Activated CD8-positive, alpha-beta memory T cell treated with anti-CD3 and anti-CD28 coated beads for 24 hours (primary cell): ENCODE results near the gene GABRR2.
"Not testable (repeated sequence)": the region's sequence is repeated elsewhere in the genome, so short reads cannot be mapped to it uniquely, and the experiment has no call there.

Experiments
- DNase-seq: peaks from one replicate; pipeline ENCODE4 v3.0.0-alpha.2; 2020

Gene GABRR2

DNA sequence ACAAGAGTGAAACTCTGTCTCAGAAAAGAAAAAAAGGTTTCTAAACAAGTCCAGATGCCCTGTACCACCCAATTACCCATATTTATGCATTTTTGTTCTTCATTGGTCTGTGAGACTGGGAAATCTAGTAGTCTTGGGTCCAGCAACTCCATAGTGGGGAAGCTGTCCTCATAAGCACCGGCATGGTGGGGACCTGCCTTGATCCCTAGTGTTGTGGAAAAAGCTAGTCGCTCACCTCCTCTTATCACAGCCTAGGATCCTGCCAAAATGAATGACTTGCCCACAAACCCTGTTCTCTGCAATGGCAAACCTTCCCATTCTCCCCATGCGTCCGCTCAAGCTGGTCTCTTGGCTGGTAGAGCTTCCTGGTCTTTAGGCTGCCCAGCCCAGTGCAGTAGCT is 59.7 kb downstream of the GABRR2 start:
- DNase-seq = peak; percentile 4

DNA sequence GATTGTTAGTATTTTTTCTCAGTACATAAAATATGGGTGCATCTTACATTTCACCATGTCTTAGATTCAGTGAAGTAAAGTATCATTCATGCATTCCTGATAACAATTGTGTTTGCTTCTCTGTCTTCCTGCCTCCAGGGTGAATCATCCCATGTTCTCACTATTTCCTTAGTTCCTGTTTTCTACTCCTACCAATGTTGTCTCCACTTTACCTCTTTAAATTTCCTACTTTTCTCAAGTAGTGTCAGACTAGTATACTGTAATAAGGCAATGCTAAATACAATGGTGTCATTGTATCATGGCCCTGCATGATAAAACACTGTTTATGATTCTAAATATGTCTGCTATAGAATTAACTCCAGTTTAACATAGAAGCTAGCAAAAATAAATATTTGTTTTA is 60.5 kb downstream of the GABRR2 start:
- no peak for DNase-seq

DNA sequence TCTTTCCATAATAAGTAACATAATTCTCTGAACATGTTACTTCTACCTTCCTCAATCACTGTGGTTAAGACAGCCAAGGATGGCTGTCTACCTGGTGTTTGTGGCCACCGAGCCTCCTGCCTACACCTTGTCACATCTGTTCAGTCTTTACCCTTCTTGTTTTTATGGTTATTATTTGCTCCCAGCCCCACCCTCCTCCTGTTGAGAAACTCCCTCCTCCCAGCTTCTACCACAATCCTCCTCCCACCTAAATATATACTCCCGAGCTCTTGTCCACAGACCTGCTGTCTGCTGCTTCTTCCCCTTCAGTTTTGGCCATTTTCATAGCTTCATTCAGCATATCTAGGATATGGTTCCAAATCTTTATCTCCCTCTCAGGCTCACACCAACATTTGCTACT is 62.2 kb downstream of the GABRR2 start:
- DNase-seq = no peak

DNA sequence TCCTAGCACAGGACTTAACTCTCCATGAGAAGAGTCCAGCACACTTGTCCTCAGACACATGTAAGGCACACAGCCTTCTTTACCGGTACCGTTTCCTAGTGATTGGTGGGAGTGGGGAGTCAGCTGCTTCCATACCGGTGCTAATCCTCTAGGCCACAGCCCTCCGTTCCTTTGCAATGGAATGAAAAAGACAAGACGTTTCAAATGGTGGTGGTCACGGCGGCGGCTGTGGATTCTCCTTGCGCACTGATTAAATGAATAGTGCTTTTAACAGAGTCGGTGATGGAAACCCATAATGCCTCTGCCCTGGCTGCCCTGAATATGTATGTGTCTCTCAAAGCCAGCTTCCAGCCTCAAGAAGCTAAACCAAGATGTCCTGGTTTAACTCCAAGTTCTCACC is 63.1 kb downstream of the GABRR2 start:
- peak; percentile 32 for DNase-seq

DNA sequence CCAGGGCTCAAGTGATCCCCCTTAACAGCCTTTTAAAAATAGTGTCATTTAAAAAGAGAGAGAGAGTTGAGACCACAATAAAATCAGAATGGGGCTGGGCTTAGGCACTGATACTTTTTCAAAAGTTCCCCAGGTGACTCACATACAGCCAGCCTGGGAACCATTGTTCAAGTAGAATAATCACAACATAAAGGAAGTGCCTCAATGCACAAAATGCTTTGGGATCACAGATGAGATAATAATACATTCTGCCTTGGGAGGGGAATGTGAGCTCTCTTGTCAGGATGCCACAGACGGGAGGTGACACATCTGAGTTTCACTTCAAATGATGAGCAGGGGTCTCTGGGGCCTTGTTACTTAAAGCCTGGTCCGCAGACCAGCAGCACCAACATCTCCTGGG is 63.9 kb downstream of the GABRR2 start:
- peak; percentile 15 for DNase-seq

DNA sequence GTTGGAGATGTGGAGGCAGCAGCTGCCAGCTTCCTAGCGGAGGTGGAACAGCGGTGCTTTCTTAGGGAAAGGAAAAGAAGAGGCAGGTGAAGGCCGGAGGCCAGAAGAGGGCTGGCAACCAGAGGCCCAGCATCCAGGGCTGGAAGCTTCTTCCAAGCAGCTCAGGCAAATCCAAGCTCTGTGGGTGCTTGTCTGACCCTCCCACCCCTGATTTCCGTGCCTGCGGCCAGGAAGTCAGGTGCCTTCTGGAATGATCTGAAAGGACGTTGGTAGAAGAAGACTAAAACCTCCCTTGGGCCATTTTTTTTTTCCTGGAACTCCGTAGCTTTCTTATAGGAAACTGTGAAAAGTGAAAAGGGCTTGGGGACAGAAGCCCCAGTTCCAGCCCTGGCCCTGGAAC is 64.9 kb downstream of the GABRR2 start:
- DNase-seq = peak; percentile 28

DNA sequence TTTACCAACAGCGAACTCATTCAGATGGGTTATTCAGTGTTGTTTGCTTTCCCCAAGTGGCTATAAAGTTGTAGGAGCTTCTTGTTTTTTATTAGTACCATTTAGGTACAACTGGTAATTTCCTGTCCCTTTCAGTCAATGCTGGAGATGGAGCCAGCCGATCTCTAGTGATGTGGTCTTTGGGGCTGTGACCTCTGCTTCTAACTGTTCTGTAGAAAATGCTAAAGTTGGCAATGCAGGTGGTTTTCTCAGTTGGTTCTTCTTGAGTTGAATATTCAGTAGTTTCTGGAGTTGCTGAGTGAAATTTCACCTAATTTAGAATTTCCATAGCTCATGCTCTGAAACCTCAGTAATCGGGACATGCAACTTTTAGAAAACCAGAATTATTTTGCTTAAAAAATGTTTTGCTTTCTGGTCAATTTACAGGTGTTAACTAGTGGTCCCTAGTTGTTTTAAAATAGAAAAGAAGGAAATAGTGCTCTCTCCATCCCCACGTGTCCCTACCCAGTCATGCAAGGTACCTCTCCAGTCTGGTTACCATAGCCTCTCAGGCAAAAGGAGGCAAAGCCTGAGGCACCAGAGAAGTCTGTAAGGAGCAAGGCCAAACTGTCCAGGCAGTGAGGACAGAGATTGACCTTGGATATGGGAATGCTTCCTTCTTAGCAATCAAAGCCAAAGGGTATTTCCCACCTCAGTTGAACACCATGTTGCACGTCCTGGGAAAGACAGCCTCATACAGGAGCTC is 70.7 kb downstream of the GABRR2 start:
- DNase-seq = no peak

DNA sequence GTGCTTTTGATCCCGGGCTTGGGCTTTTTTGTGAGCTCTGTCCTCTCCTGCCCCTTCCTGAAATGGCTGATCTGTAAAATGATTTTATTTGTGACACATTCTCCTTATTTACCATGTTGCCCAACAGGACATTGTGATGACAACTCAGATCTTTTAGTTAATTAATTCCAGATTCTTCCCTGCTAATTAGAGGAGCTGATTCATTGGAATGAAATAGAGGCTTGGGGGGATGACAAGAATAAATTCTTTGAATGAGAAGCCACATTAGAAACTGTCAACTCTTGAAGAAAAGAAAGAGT is 71.8 kb downstream of the GABRR2 start:
- no peak for DNase-seq

DNA sequence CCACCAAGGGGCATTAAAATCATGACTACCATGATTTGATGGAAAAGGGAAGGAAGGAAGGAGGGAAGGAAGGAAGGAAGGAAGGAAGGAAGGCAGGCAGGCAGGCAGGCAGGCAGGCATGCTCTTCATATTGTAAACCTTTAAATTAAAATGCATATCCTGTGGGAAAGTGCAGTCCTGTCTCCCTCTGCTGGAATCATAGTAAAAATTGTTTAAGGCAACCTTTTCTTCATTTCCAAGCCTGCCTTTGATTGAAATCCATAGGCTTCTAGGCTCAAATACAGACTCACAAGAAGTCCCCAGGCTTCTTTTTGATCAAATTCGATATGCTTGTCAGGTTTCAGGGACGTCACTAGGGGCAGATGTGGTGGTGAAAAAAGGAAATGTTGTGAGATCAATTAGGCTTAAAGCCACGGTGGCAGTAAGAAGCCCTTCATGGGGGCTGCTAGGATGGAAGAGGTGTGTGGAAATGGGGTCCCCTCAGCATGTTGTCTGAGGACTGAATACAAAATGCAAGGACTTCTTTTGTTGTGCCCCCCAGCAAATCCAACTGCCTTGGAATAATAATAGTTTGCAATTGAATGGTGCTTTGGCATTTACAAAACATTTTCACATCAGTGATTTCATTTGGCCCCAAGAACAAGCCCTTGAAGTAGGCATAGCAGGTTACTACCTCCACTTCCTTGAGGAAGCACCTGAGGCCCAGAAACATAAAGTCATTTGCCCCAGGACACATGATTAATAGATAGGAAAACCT is 72.3 kb downstream of the GABRR2 start:
- DNase-seq = no peak

DNA sequence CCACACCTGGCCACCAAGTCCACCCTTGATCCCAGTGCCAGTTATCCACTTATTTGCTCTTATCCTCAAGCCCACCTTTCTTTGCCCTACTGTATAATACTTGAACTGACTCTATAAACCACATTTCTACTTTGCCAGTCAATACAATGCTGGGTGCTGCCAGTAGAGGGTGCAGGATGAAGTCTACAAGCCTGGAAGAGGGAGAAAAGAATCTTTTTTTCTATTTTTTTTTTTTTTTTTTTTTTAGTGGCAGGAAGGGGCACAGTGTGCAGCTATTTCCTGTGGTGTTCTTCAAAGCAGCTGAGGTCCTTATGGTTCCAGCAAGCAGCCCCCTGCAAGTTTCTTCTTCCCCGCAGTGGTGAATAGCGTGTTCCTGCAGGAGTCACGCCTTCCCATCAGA is 75.8 kb downstream of the GABRR2 start:
- DNase-seq = no peak

DNA sequence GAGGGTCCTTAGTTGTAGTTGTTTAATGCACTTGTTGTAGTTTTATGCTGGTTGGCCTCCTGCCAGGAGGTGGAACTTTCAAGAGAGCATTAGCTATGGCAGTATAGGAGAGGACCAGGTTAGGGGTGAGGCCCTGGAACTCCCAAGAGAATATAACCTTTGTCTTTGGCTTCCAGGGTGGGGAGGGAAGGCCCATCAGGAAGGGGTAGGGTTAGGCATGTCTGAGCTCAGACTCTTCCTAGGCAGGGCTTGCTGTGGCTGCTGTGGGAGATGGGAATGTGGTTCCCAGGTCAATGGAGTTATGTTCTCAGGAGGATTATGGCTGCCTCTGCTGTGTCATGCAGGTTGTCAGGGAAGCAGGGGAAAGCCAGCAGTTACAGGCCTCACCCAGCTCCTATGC is 77.9 kb downstream of the GABRR2 start:
- DNase-seq = no peak

DNA sequence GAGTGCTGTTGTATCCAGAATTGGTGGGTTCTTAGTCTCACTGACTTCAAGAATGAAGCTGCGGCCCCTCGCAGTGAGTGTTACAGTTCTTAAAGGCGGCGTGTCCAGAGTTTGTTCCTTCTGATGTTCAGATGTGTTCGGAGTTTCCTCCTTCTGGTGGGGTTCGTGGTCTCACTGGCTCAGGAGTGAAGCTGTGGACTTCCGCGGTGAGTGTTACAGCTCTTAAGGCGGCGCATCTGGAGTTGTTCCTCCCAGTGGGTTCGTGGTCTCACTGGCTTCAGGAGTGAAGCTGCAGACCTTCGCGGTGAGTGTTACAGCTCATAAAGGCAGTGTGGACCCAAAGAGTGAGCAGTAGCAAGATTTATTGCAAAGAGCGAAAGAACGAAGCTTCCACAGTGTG is 81.5 kb downstream of the GABRR2 start:
- DNase-seq = not testable (repeated sequence)

DNA sequence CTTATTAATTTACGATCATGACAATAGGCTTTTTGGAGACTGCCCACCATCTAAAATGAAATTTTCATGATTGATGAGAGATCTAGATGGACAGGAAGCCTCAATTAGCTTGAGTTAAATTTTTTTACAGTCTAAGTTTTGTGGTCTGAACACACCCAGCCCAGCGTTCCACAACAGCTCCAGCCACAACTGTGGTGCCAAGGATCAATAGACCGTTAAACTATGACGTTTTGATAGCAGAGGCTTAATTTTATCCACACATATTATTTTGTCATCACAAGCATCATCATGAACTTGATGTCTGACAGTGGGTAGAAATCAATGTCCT is 92.4 kb downstream of the GABRR2 start:
- DNase-seq = no peak

DNA sequence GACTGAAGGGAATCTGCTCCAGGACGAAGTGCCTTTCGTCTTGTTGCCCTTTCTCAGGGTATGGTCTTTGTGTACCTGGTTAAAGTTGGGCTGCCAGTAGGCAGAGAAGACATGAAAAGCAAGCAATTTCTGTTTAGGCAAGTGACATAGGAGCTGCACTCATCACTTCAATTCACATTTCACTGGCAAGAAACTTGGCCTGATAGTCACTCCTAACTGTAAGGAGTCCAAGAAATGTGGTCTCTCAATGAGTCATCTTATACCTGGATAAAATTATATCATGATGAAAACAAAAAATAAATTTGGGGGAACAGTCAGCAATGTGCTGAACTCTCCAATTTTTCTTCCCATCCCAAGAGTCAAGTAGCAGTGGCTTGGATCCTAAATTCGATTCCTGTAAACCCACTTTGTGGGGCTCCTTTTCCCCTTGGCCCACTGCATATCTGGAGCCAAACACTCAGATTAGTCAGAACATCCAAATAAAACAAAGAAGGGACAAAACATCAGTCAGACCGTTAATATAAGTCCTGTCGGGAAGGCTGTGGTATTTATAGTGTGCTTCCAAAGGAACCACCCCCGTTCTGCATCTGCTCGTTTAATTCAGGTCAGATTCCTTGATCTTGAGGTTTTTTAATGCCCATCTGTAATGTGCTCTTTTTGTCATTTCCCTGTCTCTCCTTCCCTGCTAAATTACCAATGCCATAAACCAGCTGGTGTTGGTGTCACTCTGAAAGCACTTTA is 93.0 kb downstream of the GABRR2 start:
- DNase-seq = no peak

DNA sequence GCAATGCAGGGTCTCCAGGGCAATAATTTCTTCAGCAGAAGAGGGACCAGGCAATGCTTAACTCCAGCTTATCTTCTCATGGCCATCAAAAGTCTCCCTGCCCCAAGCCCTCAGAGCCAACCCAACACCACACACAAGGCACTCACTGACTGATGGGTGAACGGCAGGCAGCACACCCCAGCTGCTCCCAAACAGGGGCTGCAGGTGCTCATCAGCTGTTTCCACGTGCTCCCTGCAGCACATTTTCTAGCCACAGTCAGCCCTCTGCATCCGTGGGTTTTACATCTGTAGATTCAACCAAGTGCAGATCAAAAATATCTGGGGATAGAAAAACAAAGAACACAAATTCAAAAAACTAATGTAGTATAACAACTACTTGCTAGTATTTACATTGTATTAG is 94.0 kb downstream of the GABRR2 start:
- no peak for DNase-seq

DNA sequence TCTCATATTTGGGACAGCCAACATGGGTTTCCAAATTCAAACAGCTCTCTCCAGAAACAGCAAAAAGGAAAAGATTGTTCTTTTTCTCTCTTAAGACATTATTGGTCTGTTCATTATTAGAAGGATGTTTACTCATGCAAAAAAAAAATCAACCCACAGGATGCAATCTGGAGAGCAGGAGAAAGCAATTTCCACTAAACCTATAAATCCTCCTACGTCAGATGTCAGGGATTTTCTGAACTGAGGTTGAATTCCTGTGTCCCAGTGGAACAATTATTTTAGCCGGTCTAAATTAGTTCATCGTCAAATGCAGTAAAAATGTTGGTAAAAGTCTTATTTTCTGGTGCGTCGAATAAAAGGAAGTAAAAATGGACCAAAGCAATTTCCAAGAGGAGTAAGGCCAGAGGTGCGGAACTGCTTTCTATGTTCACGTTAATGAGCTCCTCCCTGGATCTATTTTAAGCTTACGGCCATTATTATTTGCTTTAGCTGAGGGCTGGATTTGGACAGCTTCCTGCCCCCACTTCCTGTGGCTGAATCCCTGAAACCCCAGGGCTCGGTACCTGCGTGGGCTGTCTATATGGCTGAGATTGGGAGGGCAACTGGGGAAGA is 97.7 kb downstream of the GABRR2 start, which contains the start of gene GABRR1:
Gene GABRR1 (minus strand): TSS at position 60 of the 612 bp plus-strand sequence. CDS start 36 bp downstream, at position 24.
- DNase-seq = no peak

DNA sequence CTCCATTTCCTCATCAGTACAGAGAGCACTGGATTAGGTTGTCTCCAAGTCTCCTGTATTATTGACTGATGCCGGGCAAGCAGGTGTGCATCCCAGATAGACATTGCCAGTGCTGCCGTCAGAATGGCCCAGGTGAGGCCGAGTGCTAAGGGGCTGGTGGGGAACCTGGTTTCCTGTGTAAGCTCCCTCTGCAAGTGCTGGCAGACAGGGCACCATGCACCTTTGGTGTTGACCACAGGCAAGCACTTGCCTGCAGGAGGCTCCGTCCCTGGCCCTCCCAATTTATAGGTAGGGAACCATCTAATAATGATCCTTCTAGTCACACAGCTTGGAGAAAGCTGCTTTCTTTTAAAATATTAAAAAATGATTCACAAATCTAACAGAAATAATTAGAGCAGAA is 98.7 kb downstream of the GABRR2 start:
- no peak for DNase-seq

DNA sequence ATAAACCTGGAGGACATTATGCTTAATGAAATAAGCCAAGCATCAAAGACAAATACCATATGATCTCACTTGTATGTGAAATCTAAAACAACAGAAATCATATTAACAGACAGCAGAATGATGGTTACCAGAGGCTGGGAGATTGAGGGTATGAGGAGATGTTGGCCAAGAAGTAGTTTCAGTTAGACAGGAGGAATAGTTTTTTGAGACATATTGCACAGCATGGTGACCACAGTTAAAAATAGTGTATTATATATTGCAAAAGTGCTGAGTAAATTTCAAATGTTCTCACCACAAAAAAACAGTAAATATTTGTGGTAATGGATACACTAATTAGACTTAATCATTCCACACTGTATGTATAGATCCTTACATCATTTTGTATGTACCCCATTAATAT is 99.7 kb downstream of the GABRR2 start:
- DNase-seq = no peak

DNA sequence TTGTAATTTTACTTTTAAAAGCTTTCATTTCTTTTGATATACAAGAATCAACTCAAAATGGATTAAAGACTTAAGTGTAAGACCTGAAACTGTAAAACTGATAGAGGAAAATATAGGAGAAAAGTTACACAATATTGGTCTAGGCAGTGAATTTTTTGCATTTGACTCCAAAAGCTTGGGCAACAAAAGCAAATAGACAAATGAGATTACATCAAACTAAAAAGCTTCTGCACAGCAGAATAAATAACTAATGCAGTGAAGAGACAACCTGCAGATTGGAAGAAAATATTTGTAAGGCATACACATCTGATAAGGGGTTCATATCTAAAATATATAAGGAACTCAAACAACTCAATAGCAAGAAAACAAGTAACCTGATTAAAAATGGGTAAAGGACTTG is 100.9 kb downstream of the GABRR2 start:
- no peak for DNase-seq

DNA sequence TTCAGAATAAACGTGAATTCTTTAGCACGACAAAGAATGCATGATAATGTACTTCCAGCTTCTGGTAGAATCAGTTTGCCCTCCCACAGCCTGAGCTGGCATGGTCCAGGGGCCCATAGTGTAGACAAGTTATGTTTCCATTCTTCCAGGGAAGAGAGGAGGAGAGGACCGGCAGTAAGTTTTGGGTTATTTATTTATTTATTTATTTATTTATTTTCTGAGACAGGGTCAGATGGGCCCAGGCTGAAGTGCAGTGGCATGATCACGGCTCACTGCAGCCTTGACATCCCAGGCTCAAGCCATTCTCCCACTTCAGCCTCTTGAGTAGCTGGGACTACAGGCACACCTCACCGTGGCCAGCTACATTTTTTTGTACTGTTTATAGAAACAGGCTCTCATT is 102.6 kb downstream of the GABRR2 start:
- no peak for DNase-seq

DNA sequence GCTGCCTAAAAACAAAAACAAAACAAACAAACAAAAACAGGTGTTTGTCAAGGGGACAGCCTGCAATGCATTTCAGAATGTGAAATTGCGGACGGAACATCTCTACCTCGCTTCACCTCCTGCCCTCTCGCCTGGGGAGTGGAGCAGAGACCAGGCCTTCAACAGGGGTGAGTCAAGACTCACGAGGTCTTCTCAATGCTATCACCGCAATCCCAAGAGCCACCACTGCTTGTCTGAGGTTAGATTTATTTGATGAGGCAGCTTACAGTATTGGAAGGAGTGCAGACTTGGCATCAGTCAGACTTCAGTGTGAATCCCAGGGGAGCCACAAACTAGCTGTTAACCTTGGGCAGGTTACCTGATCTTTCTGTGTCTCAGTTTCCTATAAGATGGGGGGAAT is 105.6 kb downstream of the GABRR2 start:
- DNase-seq = no peak

DNA sequence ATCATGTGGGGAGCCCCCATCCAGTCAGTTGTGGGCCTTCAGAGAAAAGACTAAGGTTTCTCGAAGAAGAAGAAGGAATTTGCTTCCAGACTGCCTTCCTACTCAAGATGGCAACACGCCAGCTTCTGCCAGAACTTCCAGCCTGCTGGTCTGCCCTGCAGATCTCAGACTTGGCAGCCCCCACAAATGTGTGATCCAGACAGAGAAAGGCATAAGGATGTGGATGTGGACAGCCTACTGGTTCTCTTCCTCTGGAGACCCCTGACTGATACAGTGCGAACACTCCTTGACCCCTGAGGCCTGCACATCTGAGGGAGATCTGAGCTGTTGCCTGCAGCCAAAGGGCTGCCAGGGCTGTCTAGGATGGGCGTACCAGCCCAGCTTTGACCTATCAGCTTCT is 106.5 kb downstream of the GABRR2 start:
- no peak for DNase-seq
